HCT116 (cell line): Measurements from ENCODE around the gene PUSL1. TPM values are rescaled to one million over a fixed set of nuclear protein-coding genes. Genes with fewer than 3 reads are reported as not detected.

Source experiments
- ATAC-seq: fragments of 200-7000 bp; cut with Tn5 transposase; 2 replicates; pipeline ENCODE4 v1.9.1; 2020; ENCODE audit warnings: mild to moderate bottlenecking, moderate library complexity
- BruUV-seq: library from RNA; stranded (reverse); fragments of 400-500 nt; replicated peaks from 2 replicates; lab custom pipeline; 2021; lab: Mats Ljungman, UMichigan
- CTCF ChIA-PET: fragments of 300-600 bp; sonication (Branson Sonifier 250); formaldehyde crosslinking; loops from one replicate; lab custom pipeline; 2021; ENCODE audit warnings: antibody characterized with exemption; lab: Charles Lee
- POLR2A ChIA-PET: fragments of 300-600, 350-600 bp; sonication (Branson Sonifier 250); formaldehyde crosslinking; loops from one replicate; lab custom pipeline; 2021; ENCODE audit warnings: antibody characterized with exemption; lab: Charles Lee
- RAD21 ChIA-PET, 2 experiments: fragments of 300-600 bp; sonication (Branson Sonifier 250); formaldehyde crosslinking; loops; one replicate each; lab custom pipeline; 2023; ENCODE audit warnings: low total read pairs in 2 of 2; ENCODE audit not compliant: uncharacterized antibody in 2 of 2, unreplicated experiment in 2 of 2, low non-redundant PET in 1 of 2; lab: Charles Lee
- DNase-seq: peaks from one replicate; pipeline ENCODE4 v3.0.0-alpha.2; 2010; ENCODE audit warnings: low read depth, low spot score
- H2AFZ ChIP-seq: fragments of 200-600 bp; shearing (Covaris generic), sonication (generic); 2 replicates; pipeline ENCODE4 v1.6.1; 2017; ENCODE audit warnings: low read depth, mixed run types, mixed read lengths, antibody characterized with exemption, low read length; ENCODE audit not compliant: poor library complexity, severe bottlenecking
- H3K27ac ChIP-seq: 2 replicates; pipeline ENCODE4 v1.5.1; 2012; ENCODE audit warnings: low read depth, low read length
- H3K27me3 ChIP-seq: fragments of 200-600 bp; sonication (generic); 2 replicates; pipeline ENCODE4 v1.6.1; 2016; ENCODE audit warnings: mixed run types, low read length, mixed read lengths; ENCODE audit not compliant: insufficient read depth
- H3K36me3 ChIP-seq, 2 experiments: fragments of 200-500 bp in 1 of 2; fragments of 200-600 bp in 1 of 2; sonication (Bioruptor generic) in 1 of 2; sonication (generic) in 1 of 2; 2 replicates each; pipeline versions ENCODE4 v1.5.1 to v1.6.1; 2014 to 2016; ENCODE audit warnings: low read length in 2 of 2, inconsistent platforms in 1 of 2, mixed read lengths in 1 of 2, mixed run types in 1 of 2; ENCODE audit not compliant: insufficient read depth in 2 of 2, control insufficient read depth in 1 of 2
- H3K4me1 ChIP-seq, 2 experiments: fragments of 200-600 bp in 1 of 2; sonication (generic) in 1 of 2; 2 replicates each; pipeline versions ENCODE4 v1.5.1 to v1.6.1; 2012 to 2017; ENCODE audit warnings: low read length in 2 of 2, inconsistent platforms in 1 of 2, mild to moderate bottlenecking in 1 of 2, mixed read lengths in 1 of 2, mixed run types in 1 of 2, moderate library complexity in 1 of 2; ENCODE audit not compliant: insufficient read depth in 2 of 2, control insufficient read depth in 1 of 2
- H3K4me2 ChIP-seq: fragments of 200-600 bp; sonication (generic); 2 replicates; pipeline ENCODE4 v1.6.1; 2017; ENCODE audit warnings: mixed run types, low read length, mixed read lengths
- H3K4me3 ChIP-seq, 2 experiments: fragments of 200-600 bp in 1 of 2; sonication (generic) in 1 of 2; replicated peaks in 1 of 2; 2 replicates each; pipeline ENCODE4 v1.5.1; 2011 to 2016; ENCODE audit warnings: low read length in 2 of 2, control low read depth in 1 of 2, low read depth in 1 of 2, mild to moderate bottlenecking in 1 of 2, mixed read lengths in 1 of 2, mixed run types in 1 of 2
- H3K79me2 ChIP-seq: fragments of 200-600 bp; sonication (generic); 2 replicates; pipeline ENCODE4 v1.6.1; 2017; ENCODE audit warnings: mild to moderate bottlenecking, mixed run types, low read length, moderate library complexity, mixed read lengths; ENCODE audit not compliant: insufficient read depth
- H3K9ac ChIP-seq: fragments of 200-600 bp; sonication (generic); 2 replicates; pipeline ENCODE4 v1.6.1; 2016; ENCODE audit warnings: low read length, mixed read lengths
- H3K9me2 ChIP-seq: fragments of 200-600 bp; sonication (generic), shearing (Covaris generic); 2 replicates; pipeline ENCODE4 v1.6.1; 2017; ENCODE audit warnings: mixed run types, mild to moderate bottlenecking, moderate library complexity; ENCODE audit not compliant: insufficient read depth
- H3K9me3 ChIP-seq, 2 experiments: fragments of 200-500 bp in 1 of 2; fragments of 200-600 bp in 1 of 2; sonication (Bioruptor generic) in 1 of 2; sonication (generic) in 1 of 2; 2 replicates each; pipeline ENCODE4 v1.6.1; 2014 to 2017; ENCODE audit warnings: low read length in 2 of 2, mixed read lengths in 2 of 2, inconsistent platforms in 1 of 2, low read depth in 1 of 2, mild to moderate bottlenecking in 1 of 2, mixed run types in 1 of 2, moderate library complexity in 1 of 2; ENCODE audit not compliant: control insufficient read depth in 1 of 2, insufficient read depth in 1 of 2
- H4K20me1 ChIP-seq: fragments of 200-600 bp; sonication (generic), shearing (Covaris generic); 2 replicates; pipeline ENCODE4 v1.6.1; 2017; ENCODE audit warnings: mixed run types, mild to moderate bottlenecking, moderate library complexity; ENCODE audit not compliant: insufficient read depth
- EGR1 ChIP-seq: IDR thresholded peaks from 2 replicates; pipeline ENCODE4 v1.6.1; 2012; ENCODE audit warnings: low read depth
- EZH2phosphoT487 ChIP-seq: fragments of 200-600 bp; IDR thresholded peaks from 2 replicates; pipeline ENCODE4 v1.6.1; 2018; ENCODE audit warnings: antibody characterized with exemption, borderline replicate concordance
- JUND ChIP-seq: IDR thresholded peaks from 2 replicates; pipeline ENCODE4 v1.6.1; 2012
- POLR2A ChIP-seq: IDR thresholded peaks from 2 replicates; pipeline ENCODE4 v1.7.0; 2011; ENCODE audit warnings: borderline replicate concordance; ENCODE audit not compliant: insufficient read depth, insufficient read length; ENCODE audit errors: extremely low read depth
- POLR2AphosphoS5 ChIP-seq: IDR thresholded peaks from 2 replicates; pipeline ENCODE4 v1.6.1; 2011; ENCODE audit warnings: mild to moderate bottlenecking, low read depth, low read length, moderate library complexity
- RAD21 ChIP-seq: IDR thresholded peaks from 2 replicates; pipeline ENCODE4 v1.6.1; 2012; ENCODE audit warnings: low read depth, mild to moderate bottlenecking
- REST ChIP-seq: IDR thresholded peaks from 2 replicates; pipeline ENCODE4 v1.6.1; 2012; ENCODE audit warnings: low read depth
- SIN3A ChIP-seq: IDR thresholded peaks from 2 replicates; pipeline ENCODE4 v1.6.1; 2012; ENCODE audit warnings: low read depth
- SP1 ChIP-seq: IDR thresholded peaks from 2 replicates; pipeline ENCODE4 v1.6.1; 2012; ENCODE audit warnings: low read depth
- SRF ChIP-seq: IDR thresholded peaks from 2 replicates; pipeline ENCODE4 v1.6.1; 2012; ENCODE audit warnings: low read depth
- YY1 ChIP-seq: IDR thresholded peaks from 2 replicates; pipeline ENCODE4 v1.6.1; 2011; ENCODE audit warnings: low read length, low read depth, moderate library complexity, mild to moderate bottlenecking; ENCODE audit not compliant: insufficient replicate concordance; ENCODE audit errors: extremely low read depth
- ZFX ChIP-seq: fragments of 450-650 bp; IDR thresholded peaks from 2 replicates; pipeline ENCODE4 v1.6.1; 2017
- ZNF274 ChIP-seq: fragments of 200-500 bp; sonication (Bioruptor generic); IDR thresholded peaks from 2 replicates; pipeline ENCODE4 v1.6.1; 2014; ENCODE audit warnings: mild to moderate bottlenecking, low read depth, low read length, inconsistent platforms
- intact Hi-C: fragments of 100-400 bp; cut with micrococcal nuclease; formaldehyde crosslinking; loops from 2 replicates; pipeline ENCODE4 v1.10.0; 2022
- total RNA-seq: library from RNA; stranded (reverse); gene quantifications from one replicate; pipeline ENCODE4 v1.2.1, GENCODE V29; 2021; ENCODE audit not compliant: unreplicated experiment
- TF ChIP-seq, protein P1 (sequence below), 3 experiments: fragments of 200-600 bp in 1 of 3; sonication (generic) in 1 of 3; IDR thresholded peaks in 2 of 3; conservative IDR thresholded peaks in 1 of 3; 2 replicates each; pipeline ENCODE4 v1.5.1; 2012 to 2017; ENCODE audit warnings: low read depth in 2 of 3, low read length in 2 of 3, antibody characterized with exemption in 1 of 3, borderline replicate concordance in 1 of 3, control low read depth in 1 of 3, mild to moderate bottlenecking in 1 of 3, mixed read lengths in 1 of 3, mixed run types in 1 of 3, moderate library complexity in 1 of 3; ENCODE audit not compliant: insufficient read depth in 1 of 3
- TF ChIP-seq, protein P2 (sequence below): IDR thresholded peaks from 2 replicates; pipeline ENCODE4 v1.6.1; 2012

The PUSL1 gene
- total RNA-seq, 1 experiment from 2014 or later, result 47.2 TPM

GRCh38 chr1:1282998-1283397, 25.4 kb upstream of the PUSL1 start:
- Histone ChIP-seq H3K36me3 (no peaks in the 10 kb centered on the region), H3K9me3 (no peaks in the 10 kb centered on the region), H2AFZ (no peak overlapping the region), H3K9ac (no peak overlapping the region), H3K4me3 (no peak overlapping the region), H3K27ac (no peak overlapping the region), H3K27me3 (no peaks in the 10 kb centered on the region), H3K79me2 (no peaks in the 10 kb centered on the region), H3K4me1 (peaks cover 0 to 26% of the 10 kb centered on the region in 2 experiments; a peak in 3 of 4 replicates), H3K9me2 (no peaks in the 10 kb centered on the region), H4K20me1 (no peaks in the 10 kb centered on the region), H3K4me2 (no peak overlapping the region)
- ChIA-PET CTCF (interaction anchor here (1.5 kb wide), 1 partner anchor 9 kb away, joined by 4 read pairs; no protein-coding TSS in a partner anchor), POLR2A (interaction anchor here (0.6 to 0.7 kb wide), 2 partner anchors 9 to 55 kb away, joined by 4 read pairs; partner anchors contain the start of gene UBE2J2), RAD21 (no interaction called here)
- ATAC-seq (no peak), DNase-seq (no peak)
- no TSS peak for BruUV-seq
- intact Hi-C loops, result no loop called here
- TF ChIP-seq ZFX (no peak), EGR1 (no peak), ZNF274 (no peak), EZH2phosphoT487 (no peak), POLR2A (no peak), YY1 (no peak), JUND (no peak), SIN3A (no peak), REST (no peak), SP1 (no peak), SRF (no peak), POLR2AphosphoS5 (no peak), RAD21 (no peak)
- TF ChIP-seq, protein P1, sequence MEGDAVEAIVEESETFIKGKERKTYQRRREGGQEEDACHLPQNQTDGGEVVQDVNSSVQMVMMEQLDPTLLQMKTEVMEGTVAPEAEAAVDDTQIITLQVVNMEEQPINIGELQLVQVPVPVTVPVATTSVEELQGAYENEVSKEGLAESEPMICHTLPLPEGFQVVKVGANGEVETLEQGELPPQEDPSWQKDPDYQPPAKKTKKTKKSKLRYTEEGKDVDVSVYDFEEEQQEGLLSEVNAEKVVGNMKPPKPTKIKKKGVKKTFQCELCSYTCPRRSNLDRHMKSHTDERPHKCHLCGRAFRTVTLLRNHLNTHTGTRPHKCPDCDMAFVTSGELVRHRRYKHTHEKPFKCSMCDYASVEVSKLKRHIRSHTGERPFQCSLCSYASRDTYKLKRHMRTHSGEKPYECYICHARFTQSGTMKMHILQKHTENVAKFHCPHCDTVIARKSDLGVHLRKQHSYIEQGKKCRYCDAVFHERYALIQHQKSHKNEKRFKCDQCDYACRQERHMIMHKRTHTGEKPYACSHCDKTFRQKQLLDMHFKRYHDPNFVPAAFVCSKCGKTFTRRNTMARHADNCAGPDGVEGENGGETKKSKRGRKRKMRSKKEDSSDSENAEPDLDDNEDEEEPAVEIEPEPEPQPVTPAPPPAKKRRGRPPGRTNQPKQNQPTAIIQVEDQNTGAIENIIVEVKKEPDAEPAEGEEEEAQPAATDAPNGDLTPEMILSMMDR (IDR thresholded peaks at IDR 0.05 in 2 of 3, conservative IDR thresholded peaks at IDR 0.05 in 1 of 3; ENCODE audit: borderline replicate concordance in 1 of 3, insufficient read depth in 1 of 3, low read depth in 2 of 3, low read length in 2 of 3), result no peak
- TF ChIP-seq, protein P2, sequence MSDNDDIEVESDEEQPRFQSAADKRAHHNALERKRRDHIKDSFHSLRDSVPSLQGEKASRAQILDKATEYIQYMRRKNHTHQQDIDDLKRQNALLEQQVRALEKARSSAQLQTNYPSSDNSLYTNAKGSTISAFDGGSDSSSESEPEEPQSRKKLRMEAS, result no peak
